HG03196 (cell line): Measurements from ENCODE around the gene ZRANB3.
"Not testable (repeated sequence)": the region's sequence is repeated elsewhere in the genome, so short reads cannot be mapped to it uniquely, and the experiment has no call there.

ENCODE experiments used
- ATAC-seq: cut with Tn5 transposase; IDR thresholded peaks from one replicate; pipeline ENCODE4 v1.9.1; 2021; ENCODE audit not compliant: unreplicated experiment

Gene ZRANB3

GRCh38 chr2:135091681-135092080, 439.3 kb downstream of the ZRANB3 start:
- no peak for ATAC-seq

GRCh38 chr2:135089597-135089996, 441.4 kb downstream of the ZRANB3 start:
- not testable (repeated sequence) for ATAC-seq
